Astrocyte (in vitro differentiated cells and primary cell): Measurements from ENCODE around the gene REG4. TPM values are rescaled to one million over a fixed set of nuclear protein-coding genes. Genes with fewer than 3 reads are reported as not detected.

Experiments used
- DNase-seq: peaks from one replicate; pipeline ENCODE4 v3.0.0-alpha.2; 2010; ENCODE audit warnings: low read depth
- FAIRE-seq: peaks from 2 replicates; lab custom pipeline; 2011; peaks lifted over from hg19 to GRCh38; lab: Jason Lieb, UNC
- H2AFZ ChIP-seq: 2 replicates; pipeline ENCODE4 v1.6.0; 2012; ENCODE audit warnings: low read depth, low read length, inconsistent platforms
- H3K27ac ChIP-seq: 2 replicates; pipeline ENCODE4 v1.5.1; 2011; ENCODE audit warnings: low read depth, low read length, inconsistent platforms
- H3K27me3 ChIP-seq: 2 replicates; pipeline ENCODE4 v1.6.0; 2011; ENCODE audit warnings: low read length, inconsistent platforms; ENCODE audit not compliant: insufficient read depth
- H3K36me3 ChIP-seq: 2 replicates; pipeline ENCODE4 v1.5.1; 2011; ENCODE audit warnings: low read length, inconsistent platforms; ENCODE audit not compliant: insufficient read depth
- H3K4me1 ChIP-seq: 2 replicates; pipeline ENCODE4 v1.5.1; 2011; ENCODE audit warnings: low read length, inconsistent platforms; ENCODE audit not compliant: insufficient read depth
- H3K4me2 ChIP-seq: 2 replicates; pipeline ENCODE4 v1.6.0; 2012; ENCODE audit warnings: low read length, inconsistent platforms
- H3K4me3 ChIP-seq: 2 replicates; pipeline ENCODE4 v1.5.1; 2011; ENCODE audit warnings: low read depth, mild to moderate bottlenecking, low read length, inconsistent platforms; ENCODE audit not compliant: insufficient read depth
- H3K79me2 ChIP-seq: 2 replicates; pipeline ENCODE4 v1.6.0; 2012; ENCODE audit warnings: mild to moderate bottlenecking, low read length, inconsistent platforms; ENCODE audit not compliant: insufficient read depth
- H3K9ac ChIP-seq: 2 replicates; pipeline ENCODE4 v1.6.0; 2012; ENCODE audit warnings: mild to moderate bottlenecking, low read length, inconsistent platforms
- H3K9me3 ChIP-seq: 2 replicates; pipeline ENCODE4 v1.5.1; 2012; ENCODE audit warnings: low read depth, mild to moderate bottlenecking, low read length, inconsistent platforms; ENCODE audit not compliant: insufficient read depth
- H4K20me1 ChIP-seq: 2 replicates; pipeline ENCODE4 v1.6.0; 2012; ENCODE audit warnings: low read length, inconsistent platforms; ENCODE audit not compliant: insufficient read depth
- H3K27ac Mint-ChIP-seq: one replicate; pipeline ENCODE4 v1.8.0; 2021; ENCODE audit warnings: mild to moderate bottlenecking, mixed read lengths; ENCODE audit not compliant: unreplicated experiment
- H3K27me3 Mint-ChIP-seq: one replicate; pipeline ENCODE4 v1.8.0; 2021; ENCODE audit warnings: low read depth, mixed read lengths; ENCODE audit not compliant: unreplicated experiment
- H3K36me3 Mint-ChIP-seq: one replicate; pipeline ENCODE4 v1.8.0; 2021; ENCODE audit warnings: low read depth, mixed read lengths; ENCODE audit not compliant: unreplicated experiment
- H3K4me1 Mint-ChIP-seq: one replicate; pipeline ENCODE4 v1.8.0; 2021; ENCODE audit warnings: low read depth, mixed read lengths; ENCODE audit not compliant: unreplicated experiment
- H3K4me3 Mint-ChIP-seq: one replicate; pipeline ENCODE4 v1.8.0; 2021; ENCODE audit warnings: mild to moderate bottlenecking, moderate library complexity, mixed read lengths; ENCODE audit not compliant: unreplicated experiment
- H3K9me3 Mint-ChIP-seq: one replicate; pipeline ENCODE4 v1.8.0; 2021; ENCODE audit warnings: mild to moderate bottlenecking, mixed read lengths; ENCODE audit not compliant: unreplicated experiment
- EZH2 ChIP-seq: IDR thresholded peaks from 2 replicates; pipeline ENCODE4 v1.6.1; 2012; ENCODE audit warnings: mild to moderate bottlenecking, low read length, inconsistent platforms; ENCODE audit not compliant: insufficient read depth
- total RNA-seq: library from RNA; stranded (reverse); gene quantifications from 2 replicates; pipeline ENCODE4 v1.2.1, GENCODE V29; 2021
- TF ChIP-seq, protein P1 (sequence below): IDR thresholded peaks from 2 replicates; pipeline ENCODE4 v1.5.1; 2011; ENCODE audit warnings: low read depth, mild to moderate bottlenecking, inconsistent platforms, low read length, moderate library complexity; ENCODE audit not compliant: insufficient read depth

REG4 gene
- total RNA-seq, 1 donor from 2014 or later, result not detected

DNA sequence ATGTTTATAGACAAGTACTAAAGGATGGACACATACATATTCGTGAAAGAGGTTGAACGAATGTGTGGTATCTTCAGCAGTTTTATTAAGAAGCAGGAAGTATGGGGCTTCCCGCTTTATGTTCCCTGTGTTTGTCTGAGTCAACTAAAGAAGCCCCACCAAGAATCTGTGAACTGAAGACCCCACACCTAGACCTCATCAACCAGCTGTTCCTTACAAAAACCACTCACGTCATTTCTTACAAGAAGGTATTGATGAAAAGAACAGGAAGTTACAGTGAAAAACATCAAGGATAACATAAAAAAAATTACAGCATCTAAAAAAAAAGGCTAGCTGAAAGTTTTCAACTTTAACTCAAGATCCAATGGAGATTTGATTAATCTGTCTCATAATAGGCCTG, 12.3 kb downstream of the REG4 start:
- H3K9me3 ChIP-seq, result no peaks in the 10 kb centered on the region
- H3K4me1 ChIP-seq, result no peaks in the 10 kb centered on the region
- FAIRE-seq, result no peak
- H3K9me3 Mint-ChIP-seq, result peaks cover 3% of the 10 kb centered on the region
- H4K20me1 ChIP-seq, result no peaks in the 10 kb centered on the region
- TF ChIP-seq EZH2, result no peak
- TF ChIP-seq, protein P1, sequence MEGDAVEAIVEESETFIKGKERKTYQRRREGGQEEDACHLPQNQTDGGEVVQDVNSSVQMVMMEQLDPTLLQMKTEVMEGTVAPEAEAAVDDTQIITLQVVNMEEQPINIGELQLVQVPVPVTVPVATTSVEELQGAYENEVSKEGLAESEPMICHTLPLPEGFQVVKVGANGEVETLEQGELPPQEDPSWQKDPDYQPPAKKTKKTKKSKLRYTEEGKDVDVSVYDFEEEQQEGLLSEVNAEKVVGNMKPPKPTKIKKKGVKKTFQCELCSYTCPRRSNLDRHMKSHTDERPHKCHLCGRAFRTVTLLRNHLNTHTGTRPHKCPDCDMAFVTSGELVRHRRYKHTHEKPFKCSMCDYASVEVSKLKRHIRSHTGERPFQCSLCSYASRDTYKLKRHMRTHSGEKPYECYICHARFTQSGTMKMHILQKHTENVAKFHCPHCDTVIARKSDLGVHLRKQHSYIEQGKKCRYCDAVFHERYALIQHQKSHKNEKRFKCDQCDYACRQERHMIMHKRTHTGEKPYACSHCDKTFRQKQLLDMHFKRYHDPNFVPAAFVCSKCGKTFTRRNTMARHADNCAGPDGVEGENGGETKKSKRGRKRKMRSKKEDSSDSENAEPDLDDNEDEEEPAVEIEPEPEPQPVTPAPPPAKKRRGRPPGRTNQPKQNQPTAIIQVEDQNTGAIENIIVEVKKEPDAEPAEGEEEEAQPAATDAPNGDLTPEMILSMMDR, result no peak
- no peaks in the 10 kb centered on the region for H3K79me2 ChIP-seq
- H3K4me3 Mint-ChIP-seq, result no peak overlapping the region
- H3K4me1 Mint-ChIP-seq, result peaks cover 3% of the 10 kb centered on the region
- no peaks in the 10 kb centered on the region for H3K36me3 ChIP-seq
- no peak for DNase-seq
- no peak overlapping the region for H2AFZ ChIP-seq
- H3K27me3 ChIP-seq, result peaks cover 12% of the 10 kb centered on the region
- H3K4me3 ChIP-seq, result no peak overlapping the region
- H3K27ac Mint-ChIP-seq, result no peak overlapping the region
- H3K4me2 ChIP-seq, result no peak overlapping the region
- H3K27me3 Mint-ChIP-seq, result peaks cover 12% of the 10 kb centered on the region
- H3K36me3 Mint-ChIP-seq, result peaks cover 4% of the 10 kb centered on the region
- no peak overlapping the region for H3K9ac ChIP-seq
- no peak overlapping the region for H3K27ac ChIP-seq

DNA sequence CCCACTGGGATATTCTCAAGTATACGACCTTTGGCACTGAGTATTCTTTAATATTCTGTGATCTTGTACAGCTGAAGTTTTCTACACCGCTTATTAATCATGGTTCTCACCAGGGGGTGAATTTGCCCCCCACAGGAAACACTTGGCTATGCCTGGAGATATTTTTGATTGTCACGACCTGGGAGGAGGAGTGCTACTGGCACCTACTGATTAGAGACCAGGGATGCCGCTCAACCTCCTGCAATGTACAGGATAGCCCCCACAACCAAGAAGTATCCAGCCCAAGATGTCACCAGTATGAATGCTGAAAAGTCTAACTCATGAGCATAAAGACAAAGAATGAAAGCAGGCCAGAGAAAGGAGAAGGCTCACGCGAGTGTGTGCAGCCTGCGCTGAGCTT, 13.7 kb downstream of the REG4 start:
- no peak for FAIRE-seq
- H3K27ac ChIP-seq, result no peak overlapping the region

DNA sequence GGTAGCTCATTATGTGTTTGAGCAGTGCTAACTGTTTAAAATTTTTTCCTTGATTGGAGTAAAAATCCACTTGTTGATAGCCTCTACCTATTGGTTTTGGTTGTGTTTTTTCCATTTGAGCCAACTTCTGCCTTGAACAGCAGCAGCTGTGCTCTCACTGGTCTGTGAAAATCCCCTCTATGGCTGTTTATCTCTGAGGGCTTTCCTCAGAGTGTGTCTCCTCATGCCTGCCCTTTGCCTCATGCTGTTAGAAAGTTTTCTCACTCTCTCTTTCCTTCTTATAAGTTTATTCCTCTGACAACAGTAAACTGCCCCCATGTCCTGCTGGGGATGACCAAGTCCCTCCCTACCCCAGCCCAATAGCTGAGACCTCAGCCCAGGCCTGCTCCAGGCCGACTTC, 14.1 kb downstream of the REG4 start:
- no peak overlapping the region for H3K4me2 ChIP-seq
- H2AFZ ChIP-seq, result no peak overlapping the region
- H3K9me3 ChIP-seq, result no peaks in the 10 kb centered on the region
- FAIRE-seq (no peak), DNase-seq (no peak)
- no peak overlapping the region for H3K4me3 ChIP-seq
- H3K27ac ChIP-seq, result no peak overlapping the region
- H4K20me1 ChIP-seq, result no peaks in the 10 kb centered on the region
- Mint-ChIP-seq H3K36me3 (peaks cover 2% of the 10 kb centered on the region), H3K27me3 (peaks cover 15% of the 10 kb centered on the region), H3K4me1 (no peaks in the 10 kb centered on the region), H3K27ac (no peak overlapping the region), H3K9me3 (no peaks in the 10 kb centered on the region), H3K4me3 (no peak overlapping the region)
- TF ChIP-seq, protein P1, result no peak
- no peak for TF ChIP-seq EZH2
- no peak overlapping the region for H3K9ac ChIP-seq
- H3K79me2 ChIP-seq, result no peaks in the 10 kb centered on the region
- H3K4me1 ChIP-seq, result no peaks in the 10 kb centered on the region
- H3K36me3 ChIP-seq, result no peaks in the 10 kb centered on the region
- H3K27me3 ChIP-seq, result peaks cover 2% of the 10 kb centered on the region

More for the DNA sequence above, 13.7 kb downstream of the REG4 start:
- H3K4me3 Mint-ChIP-seq, result no peak overlapping the region
- Histone ChIP-seq H3K9me3 (no peaks in the 10 kb centered on the region), H2AFZ (no peak overlapping the region), H4K20me1 (no peaks in the 10 kb centered on the region), H3K9ac (no peak overlapping the region), H3K27me3 (peaks cover 2% of the 10 kb centered on the region), H3K4me3 (no peak overlapping the region), H3K4me2 (no peak overlapping the region), H3K36me3 (no peaks in the 10 kb centered on the region), H3K79me2 (no peaks in the 10 kb centered on the region), H3K4me1 (no peaks in the 10 kb centered on the region)
- H3K9me3 Mint-ChIP-seq, result no peaks in the 10 kb centered on the region
- H3K27ac Mint-ChIP-seq, result no peak overlapping the region
- peaks cover 2% of the 10 kb centered on the region for H3K36me3 Mint-ChIP-seq
- no peaks in the 10 kb centered on the region for H3K4me1 Mint-ChIP-seq
- no peak for DNase-seq
- no peak for TF ChIP-seq EZH2
- TF ChIP-seq, protein P1, result no peak
- H3K27me3 Mint-ChIP-seq, result peaks cover 18% of the 10 kb centered on the region
